ENCODE measurements around the gene FAM169A.
"Not testable (repeated sequence)": the region's sequence is repeated elsewhere in the genome, so short reads cannot be mapped to it uniquely, and the experiment has no call there.

FAM169A gene

GRCh38 chr5:74798977-74799911, 66.9 kb downstream of the FAM169A start:
- no peak for DNase-seq (ENCODE audit: low read depth in 2 of 2)

- DNase-seq (ENCODE audit: low read depth in 2 of 2) = not testable (repeated sequence)
Observed at GRCh38 chr5:74791669-74792068, 74.5 kb downstream of the FAM169A start.

- no peak for DNase-seq (ENCODE audit: low read depth in 2 of 2)
Observed at GRCh38 chr5:74787424-74787823, 78.8 kb downstream of the FAM169A start.

DNA sequence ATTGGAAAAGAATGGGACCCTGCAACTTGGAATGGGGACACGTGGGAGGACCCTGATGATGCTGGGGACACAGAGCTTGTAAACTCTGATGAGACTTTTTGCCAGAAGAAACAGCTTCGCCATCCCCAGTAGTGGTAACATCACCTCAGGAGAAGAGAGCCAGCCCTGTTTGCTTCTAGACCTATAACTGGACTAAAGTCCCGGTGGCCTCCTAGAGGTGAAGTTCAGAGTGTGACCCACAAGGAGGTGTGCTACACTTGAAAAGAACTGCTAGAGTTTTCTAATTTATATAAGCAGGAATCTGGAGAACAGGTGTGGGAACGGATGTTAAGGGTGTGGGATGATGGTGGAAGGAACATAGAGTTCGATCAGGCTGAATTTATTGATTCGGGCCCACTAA, 79.3 kb downstream of the FAM169A start:
- DNase-seq (ENCODE audit: low read depth in 2 of 2) = no peak

DNA sequence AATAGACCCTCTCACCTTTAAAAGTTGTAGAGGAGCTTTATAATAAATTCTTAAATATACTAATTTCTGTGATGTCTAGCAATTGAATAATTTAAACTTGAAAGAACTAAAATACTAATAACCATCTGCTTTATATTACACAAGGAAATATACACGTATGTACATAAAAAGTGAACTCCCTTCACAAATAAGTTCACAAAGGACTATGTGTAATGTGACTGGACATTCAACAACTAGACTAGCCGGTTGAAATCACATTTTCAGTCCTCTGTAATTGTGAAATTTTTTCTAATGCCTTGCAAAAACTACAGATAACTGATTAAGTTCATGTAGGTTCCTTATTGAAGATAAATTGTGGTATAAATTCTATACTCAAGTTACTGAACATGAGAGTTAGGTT, 87.6 kb downstream of the FAM169A start:
- DNase-seq (ENCODE audit: low read depth in 2 of 2) = no peak

DNA sequence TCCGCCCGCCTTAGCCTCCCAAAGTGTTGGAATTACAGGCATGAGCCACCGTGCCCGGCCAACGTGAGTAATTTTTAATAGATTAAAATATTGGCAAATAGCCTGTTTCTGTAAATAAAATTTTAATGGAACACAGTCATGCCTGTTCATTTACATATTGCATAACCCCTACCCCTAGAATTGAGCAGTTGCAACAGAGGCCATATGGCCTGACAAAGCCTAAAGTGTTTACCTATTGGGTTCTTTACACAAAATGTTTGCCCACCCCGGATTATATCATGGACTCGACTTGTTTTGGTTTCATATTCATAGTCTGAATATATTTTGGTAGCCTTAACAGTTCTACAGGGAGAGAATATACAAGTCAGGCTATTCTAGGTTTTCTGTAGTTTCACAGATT, 93.8 kb downstream of the FAM169A start:
- DNase-seq (ENCODE audit: low read depth in 2 of 2) = no peak

DNA sequence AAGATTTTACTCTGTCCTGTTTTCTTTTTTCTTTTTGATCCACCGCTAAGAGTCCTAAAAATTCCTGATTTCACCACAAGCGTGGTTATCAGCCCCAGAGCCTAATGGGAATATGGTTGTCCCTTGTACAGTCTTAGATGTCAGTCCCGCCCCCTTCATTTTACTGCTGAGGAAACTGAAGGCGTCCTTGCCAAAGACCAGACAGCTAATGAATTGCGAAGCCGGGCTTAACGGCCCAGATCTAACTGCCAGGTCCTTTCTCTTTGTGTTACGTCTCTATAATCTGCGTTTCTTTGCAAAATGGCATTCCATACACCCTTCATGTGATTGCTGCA, 98.6 kb downstream of the FAM169A start:
- DNase-seq (ENCODE audit: low read depth in 2 of 2) = no peak

DNA sequence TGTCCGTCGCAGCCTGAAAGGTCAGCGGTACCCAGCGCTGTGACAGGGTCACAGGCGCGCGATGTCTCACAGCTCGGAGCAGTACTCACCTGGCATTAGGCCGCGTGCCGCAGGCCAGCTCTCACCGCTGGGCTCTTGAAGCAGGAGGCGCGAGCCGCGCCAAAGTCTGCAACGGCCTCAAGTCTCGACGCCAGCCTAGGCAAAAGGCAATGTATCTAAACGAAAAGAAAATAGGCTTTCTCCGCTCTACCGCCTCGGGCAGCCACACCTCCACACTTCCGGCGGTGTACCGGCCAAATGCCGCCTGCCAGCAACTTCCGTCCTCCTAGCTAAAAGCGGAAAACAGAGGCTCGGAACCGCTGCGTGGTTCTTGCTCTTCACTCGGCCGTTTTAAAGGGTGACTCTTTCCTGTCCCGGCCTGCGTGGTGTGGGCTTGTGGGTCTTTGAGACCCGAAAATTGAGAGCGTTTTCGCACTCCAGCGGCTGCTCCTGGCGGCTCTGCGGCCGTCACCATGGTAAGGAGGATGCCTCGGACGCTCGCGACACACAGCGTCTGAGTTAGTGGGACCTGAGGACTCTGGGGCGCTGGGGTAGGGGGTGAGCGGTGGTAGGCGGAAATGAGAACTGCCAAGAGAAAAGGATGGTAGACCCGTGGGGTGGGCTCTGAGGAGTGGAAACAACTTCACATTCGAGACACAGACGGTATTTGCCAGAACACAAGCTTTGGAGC, 99.2 kb downstream of the FAM169A start, which contains the start of the genes GFM2 and NSA2:
GFM2 (minus strand) TSS at position 269 of the 730 bp plus-strand sequence. CDS start 3,375 bp downstream, outside the sequence.
NSA2 (plus strand) TSS at position 401 of the 730 bp plus-strand sequence; CDS start at position 513, 112 bp downstream.
- DNase-seq (ENCODE audit: low read depth in 2 of 2) = peak; percentile 85

DNA sequence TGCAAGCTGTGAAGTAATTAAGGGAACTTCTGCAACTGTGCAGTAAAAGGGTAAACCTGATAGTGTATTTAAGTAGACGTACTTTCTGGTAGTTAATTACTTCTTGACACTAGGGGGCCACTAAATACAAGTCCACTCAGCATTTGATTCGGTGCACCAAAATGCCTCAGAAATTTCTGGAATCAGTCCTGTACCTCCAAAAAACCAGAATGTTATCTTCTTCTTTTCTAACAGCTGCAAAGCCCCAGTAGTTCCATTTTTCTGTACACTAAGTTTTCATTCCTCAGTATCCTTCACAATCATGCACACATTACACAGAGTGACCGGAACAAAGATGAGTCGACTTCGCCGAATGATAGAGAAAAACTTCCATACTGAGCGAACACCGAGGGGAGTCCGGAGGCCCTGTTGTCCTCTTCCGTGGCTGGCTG, 99.8 kb downstream of the FAM169A start:
- DNase-seq (ENCODE audit: low read depth in 2 of 2) = peak in 1 of 2 donors; percentile 10

DNA sequence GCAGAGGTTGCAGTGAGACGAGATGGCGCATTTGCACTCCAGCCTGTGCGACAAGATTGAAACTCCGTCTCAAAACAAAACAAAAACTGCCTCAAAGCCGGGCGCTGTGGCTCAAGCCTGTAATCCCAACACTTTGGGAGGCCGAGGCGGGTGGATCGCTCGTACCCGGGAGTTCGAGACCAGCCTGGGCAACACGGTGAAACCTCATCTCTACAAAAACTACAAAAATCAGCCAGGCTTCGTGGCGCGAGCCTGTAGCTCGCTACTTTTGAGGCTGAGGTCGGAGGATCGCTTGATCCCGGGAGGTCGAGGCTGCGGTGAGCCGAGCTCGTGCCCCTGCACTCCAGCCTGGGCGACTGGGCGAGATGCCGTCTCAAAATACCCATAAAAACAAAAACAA, 100.3 kb downstream of the FAM169A start:
- DNase-seq (ENCODE audit: low read depth in 2 of 2) = no peak

GRCh38 chr5:74765201-74765600, 101.0 kb downstream of the FAM169A start:
- DNase-seq (ENCODE audit: low read depth in 2 of 2) = no peak

DNA sequence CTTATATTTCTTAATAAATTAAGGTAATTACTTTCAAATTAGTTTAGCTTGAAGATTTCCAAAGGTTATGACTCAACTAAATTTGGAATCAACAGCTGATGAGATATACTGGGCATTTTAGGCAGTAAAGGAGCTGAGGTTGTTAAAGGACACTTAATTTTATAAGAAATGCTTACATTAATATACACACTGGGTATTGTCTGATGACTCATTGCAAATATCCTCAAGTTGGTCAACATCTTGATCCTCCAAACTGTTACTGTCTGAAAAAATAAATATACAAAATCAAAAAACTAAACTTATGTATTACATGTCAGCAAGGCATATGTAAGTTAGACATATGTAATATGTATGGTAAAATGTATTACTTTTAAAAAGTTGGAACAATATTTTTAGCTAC, 102.7 kb downstream of the FAM169A start:
- no peak for DNase-seq (ENCODE audit: low read depth in 2 of 2)

DNA sequence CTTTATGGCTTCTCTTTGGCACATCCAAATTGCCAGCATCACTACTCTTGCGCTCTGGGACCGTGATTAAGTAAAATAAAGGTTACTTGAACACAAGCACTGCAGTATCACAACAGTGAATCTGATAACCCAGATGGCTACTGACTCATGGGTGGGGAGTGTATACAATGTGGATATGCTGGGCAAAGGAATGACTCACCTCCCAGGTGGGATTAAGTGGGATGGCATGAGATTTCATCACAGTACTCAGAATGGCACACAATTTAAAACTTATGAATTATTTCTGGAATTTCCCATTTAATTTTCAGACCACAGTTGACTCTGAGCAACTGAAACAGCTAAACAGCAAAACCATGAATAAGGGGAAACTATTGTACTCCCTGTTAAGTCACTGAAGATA, 103.6 kb downstream of the FAM169A start:
- DNase-seq (ENCODE audit: low read depth in 2 of 2) = no peak

GRCh38 chr5:74761241-74761640, 104.9 kb downstream of the FAM169A start:
- no peak for DNase-seq (ENCODE audit: low read depth in 2 of 2)

DNA sequence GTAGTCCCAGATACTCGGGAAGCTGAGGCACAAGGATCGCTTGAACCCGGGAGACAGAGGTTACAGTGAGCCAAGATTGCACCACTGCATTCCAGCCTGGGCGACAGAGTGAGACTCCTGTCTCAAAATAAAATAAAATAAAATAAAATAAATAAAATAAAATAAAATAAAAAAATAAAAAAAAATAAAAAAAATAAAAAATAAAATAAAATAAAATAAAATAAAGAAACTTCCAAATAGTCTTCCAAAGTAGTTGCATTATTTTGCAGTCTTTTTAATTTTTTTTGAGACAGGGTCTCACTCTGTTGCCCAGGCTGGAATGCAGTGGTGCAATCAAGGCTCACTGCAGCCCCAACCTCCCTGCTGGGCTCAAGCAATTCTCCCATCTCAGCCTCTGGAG, 117.4 kb downstream of the FAM169A start:
- not testable (repeated sequence) for DNase-seq (ENCODE audit: low read depth in 2 of 2)

DNA sequence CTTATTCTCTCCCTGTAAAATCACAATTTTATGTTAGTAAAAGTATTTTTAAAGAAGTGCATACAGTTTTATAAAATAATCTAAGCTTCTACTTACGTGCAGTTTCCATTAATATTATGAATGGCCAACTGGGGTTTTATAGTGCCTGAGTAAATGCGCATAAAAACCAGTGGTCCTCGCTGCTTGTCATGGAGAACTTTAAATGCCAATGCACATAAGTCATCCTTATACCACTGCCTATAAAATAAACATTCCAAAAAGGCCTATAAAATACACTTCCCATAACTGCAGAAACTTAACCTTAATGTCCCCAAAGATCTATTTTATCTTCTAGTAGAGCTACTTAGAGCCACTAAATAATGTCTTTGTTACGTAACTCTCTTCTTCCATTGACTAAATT, 127.8 kb downstream of the FAM169A start:
- DNase-seq (ENCODE audit: low read depth in 2 of 2) = no peak

DNA sequence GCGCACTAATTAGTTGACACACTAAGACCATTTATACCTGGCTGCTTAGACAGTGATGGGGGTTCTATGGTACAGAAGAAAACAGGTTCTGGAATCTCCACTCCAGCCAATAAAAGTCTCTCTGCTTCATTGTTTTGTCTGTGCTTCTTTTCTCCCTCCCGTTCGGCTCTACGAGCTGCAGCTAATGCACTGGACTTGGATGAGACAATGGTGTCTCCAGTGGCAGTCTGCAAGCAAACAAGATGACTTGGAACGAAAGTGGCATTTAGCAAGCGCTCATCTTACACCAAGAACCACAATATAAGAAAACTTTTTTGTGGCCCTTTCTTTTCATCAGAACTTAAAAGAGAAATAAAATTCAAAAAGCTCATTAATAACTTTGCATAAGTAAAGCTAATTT, 129.4 kb downstream of the FAM169A start:
- DNase-seq (ENCODE audit: low read depth in 2 of 2) = no peak

Measured in stimulated activated CD4-positive, alpha-beta T cell treated with anti-CD3 and anti-CD28 coated beads, Interleukin-1b, Interleukin-23, amount 100 ng/mL, for 4 hours (primary cell).